K562 (cell line): Measurements from ENCODE around the gene UBA52. TPM values are rescaled to one million over a fixed set of nuclear protein-coding genes. Genes with fewer than 3 reads are reported as not detected.
A peak's percentile ranks its signal among the peaks of the same experiment; 100 is the strongest.

Experiments used
- ARNT ChIP-seq, 2 experiments: fragments of 450-650 bp; IDR thresholded peaks; 2 replicates each; pipeline ENCODE4 v1.6.1; 2016; ENCODE audit warnings: mild to moderate bottlenecking in 1 of 2
- CBX1 ChIP-seq: sonication (generic); IDR thresholded peaks from 2 replicates; pipeline ENCODE4 v1.6.1; 2016; ENCODE audit warnings: antibody characterized with exemption, low read depth, mild to moderate bottlenecking
- CTBP1 ChIP-seq: fragments of 450-650 bp; IDR thresholded peaks from 2 replicates; pipeline ENCODE4 v1.6.1; 2016; ENCODE audit warnings: borderline replicate concordance
- EHMT2 ChIP-seq: fragments of 450-650 bp; IDR thresholded peaks from 2 replicates; pipeline ENCODE4 v1.6.1; 2018; ENCODE audit warnings: antibody characterized with exemption
- ELF4 ChIP-seq: fragments of 450-650 bp; formaldehyde crosslinking; IDR thresholded peaks from 2 replicates; pipeline ENCODE4 v1.4.0; 2022; ENCODE audit warnings: missing genetic modification characterization
- FOXK2 ChIP-seq, 2 experiments: fragments of 450-650 bp; IDR thresholded peaks in 1 of 2; conservative IDR thresholded peaks in 1 of 2; 2 replicates each; pipeline ENCODE4 v1.6.1; 2016; ENCODE audit warnings: low read depth in 2 of 2, mild to moderate bottlenecking in 1 of 2
- KLF16 ChIP-seq: IDR thresholded peaks from 2 replicates; pipeline ENCODE4 v1.6.1; 2016; ENCODE audit warnings: antibody characterized with exemption
- MXI1 ChIP-seq: IDR thresholded peaks from 2 replicates; pipeline ENCODE4 v1.6.1; 2011; ENCODE audit warnings: low read depth, mild to moderate bottlenecking, improper control_type of control experiment, low read length
- NCOR1 ChIP-seq: fragments of 450-650 bp; IDR thresholded peaks from 2 replicates; pipeline ENCODE4 v1.6.1; 2016; ENCODE audit warnings: mild to moderate bottlenecking, moderate library complexity
- PHF8 ChIP-seq: fragments of 200-600 bp; sonication (generic); IDR thresholded peaks from 2 replicates; pipeline ENCODE4 v1.6.1; 2012; ENCODE audit warnings: mixed run types, mild to moderate bottlenecking, inconsistent platforms, low read length, moderate library complexity, borderline replicate concordance
- RBM17 ChIP-seq: fragments of 200-400 bp; formaldehyde crosslinking; IDR thresholded peaks from 2 replicates; pipeline ENCODE4 v1.6.1; 2017; ENCODE audit warnings: low read depth, mild to moderate bottlenecking, low read length, borderline replicate concordance
- RERE ChIP-seq: sonication (generic); formaldehyde crosslinking; IDR thresholded peaks from 2 replicates; pipeline ENCODE4 v1.8.0; 2023; ENCODE audit warnings: missing genetic modification reagents, mild to moderate bottlenecking, borderline replicate concordance
- RNF2 ChIP-seq: sonication (generic); IDR thresholded peaks from 2 replicates; pipeline ENCODE4 v1.6.1; 2016
- SETDB1 ChIP-seq: IDR thresholded peaks from one replicate; pipeline ENCODE4 v1.6.1; 2012; ENCODE audit warnings: low read length, control low read depth, inconsistent platforms
- SIN3A ChIP-seq, 2 experiments: fragments of 150-350 bp in 1 of 2; IDR thresholded peaks; 2 replicates each; pipeline ENCODE4 v1.6.1; 2011 to 2016; ENCODE audit warnings: borderline replicate concordance in 2 of 2, low read depth in 2 of 2, low read length in 2 of 2, mild to moderate bottlenecking in 2 of 2, moderate library complexity in 2 of 2; ENCODE audit not compliant: control insufficient read depth in 1 of 2
- SOX6 ChIP-seq: fragments of 450-650 bp; IDR thresholded peaks from 2 replicates; pipeline ENCODE4 v1.6.1; 2014; ENCODE audit warnings: mild to moderate bottlenecking
- TRIM25 ChIP-seq: fragments of 450-650 bp; IDR thresholded peaks from 2 replicates; pipeline ENCODE4 v1.7.0; 2016; ENCODE audit warnings: borderline replicate concordance
- ZNF311 ChIP-seq: fragments of 250-450 bp; sonication (Bioruptor Pico); IDR thresholded peaks from 2 replicates; pipeline ENCODE4 v1.4.0; 2020; ENCODE audit warnings: mild to moderate bottlenecking, moderate library complexity
- ZNF347 ChIP-seq: fragments of 450-650 bp; formaldehyde crosslinking; IDR thresholded peaks from 2 replicates; pipeline ENCODE4 v1.4.0; 2020; ENCODE audit warnings: low read depth, mild to moderate bottlenecking, moderate library complexity
- ZNF449 ChIP-seq: fragments of 250-450 bp; sonication (Bioruptor Pico); IDR thresholded peaks from 2 replicates; pipeline ENCODE4 v1.8.0; 2022; ENCODE audit warnings: moderate library complexity, mild to moderate bottlenecking, inconsistent platforms
- polyA plus RNA-seq, 8 experiments: library from polyadenylated mRNA; depleted of rRNA in 4 of 8; stranded (reverse) in 5 of 8; unstranded in 3 of 8; fragments of >200 nt; fragmentation: Nextera tagmentation in 2 of 8; fragmentation: Illumina TruSeq in 1 of 8; extraction: Ambion mirVana in 2 of 8; extraction: Trizol in 1 of 8; gene quantifications; 2 replicates each; pipeline versions ENCODE4 v1.2.1 to v1.2.3, GENCODE V29; 2011 to 2014; ENCODE audit warnings: inconsistent platforms in 1 of 8, missing spikeins in 1 of 8
- total RNA-seq, 7 experiments: library from RNA; depleted of rRNA in 6 of 7; stranded (reverse); fragments of >200 nt in 6 of 7; fragmentation: Illumina TruSeq in 2 of 7; extraction: Trizol in 2 of 7; gene quantifications; 2 replicates each; pipeline versions ENCODE4 v1.2.1 to v1.2.3, GENCODE V29; 2011 to 2021; ENCODE audit warnings: low replicate concordance in 1 of 7

Gene UBA52
- total and polyA plus RNA-seq, 9 of the 15 experiments (the other 6 are each of a cell fraction or from before 2014, with no cell fraction given) = 1,110 to 2,751 (median 1,733) TPM

GRCh38 chr19:18571564-18572344, at the start of gene UBA52 (continued):
- TF ChIP-seq RERE (CRISPR knock-in tag) (no peak), ELF4 (CRISPR knock-in tag) (peak; percentile 80; the same call in 1 of the 2 replicates), ZNF311 (CRISPR knock-in tag) (no peak), ZNF347 (CRISPR knock-in tag) (no peak), NCOR1 (0 out of 2 replicates have a peak, but pooled peaks have one; percentile 34), EHMT2 (no peak), SOX6 (0 out of 2 replicates have a peak, but pooled peaks have one; percentile 35), CBX1 (peak; percentile 33; the same call in 1 of the 2 replicates), TRIM25 (no peak), RBM17 (no peak), FOXK2 (conservative IDR thresholded peaks at IDR 0.05 in 1 of 2, IDR thresholded peaks at IDR 0.05 in 1 of 2; ENCODE audit: low read depth in 2 of 2) (peak; percentile 87 to 89; a peak in 3 of 4 replicates), MXI1 (peak; percentile 99), SIN3A (IDR thresholded peaks at IDR 0.05; ENCODE audit: borderline replicate concordance in 2 of 2, control insufficient read depth in 1 of 2, low read depth in 2 of 2, low read length in 2 of 2) (peak; percentile 94 to 95; a peak in 3 of 4 replicates), PHF8 (peak; percentile 91), RNF2 (no peak), KLF16 (no peak), ARNT (IDR thresholded peaks at IDR 0.05) (no peak), ZNF449 (CRISPR knock-in tag) (no peak), SETDB1 (no peak), CTBP1 (peak; percentile 44; the same call in 1 of the 2 replicates)
